ENCODE measurements around the gene AOAH. TPM values are rescaled to one million over a fixed set of nuclear protein-coding genes. Genes with fewer than 3 reads are reported as not detected.

The AOAH gene
- total RNA-seq, 1 experiment from 2014 or later: not detected

- ChIA-PET POLR2A (ENCODE audit: low non-redundant PET) (no interaction called here), CTCF (no interaction called here)
- H3K9me3 ChIP-seq (ENCODE audit: low read depth, low read length, poor library complexity, severe bottlenecking): no peaks in the 10 kb centered on the region
- peaks cover 15% of the 10 kb centered on the region for H3K27me3 ChIP-seq (replicated peaks; ENCODE audit: insufficient read depth, low read depth, low read length, poor library complexity)
- H3K4me3 ChIP-seq (ENCODE audit: low read depth, low read length, poor library complexity, severe bottlenecking): no peak overlapping the region
- intact Hi-C loops (cut with micrococcal nuclease; ENCODE audit: unreplicated experiment): no loop called here
- no peaks in the 10 kb centered on the region for H3K36me3 ChIP-seq (ENCODE audit: insufficient read depth, low read length, poor library complexity, severe bottlenecking)
- BruUV-seq (replicated peaks): no TSS peak
- DNase-seq (ENCODE audit: low spot score): no peak
- TF ChIP-seq EZH2 (IDR thresholded peaks at IDR 0.05; ENCODE audit: borderline replicate concordance, low read depth, low read length, poor library complexity, severe bottlenecking): no peak
- TF ChIP-seq, protein P1, sequence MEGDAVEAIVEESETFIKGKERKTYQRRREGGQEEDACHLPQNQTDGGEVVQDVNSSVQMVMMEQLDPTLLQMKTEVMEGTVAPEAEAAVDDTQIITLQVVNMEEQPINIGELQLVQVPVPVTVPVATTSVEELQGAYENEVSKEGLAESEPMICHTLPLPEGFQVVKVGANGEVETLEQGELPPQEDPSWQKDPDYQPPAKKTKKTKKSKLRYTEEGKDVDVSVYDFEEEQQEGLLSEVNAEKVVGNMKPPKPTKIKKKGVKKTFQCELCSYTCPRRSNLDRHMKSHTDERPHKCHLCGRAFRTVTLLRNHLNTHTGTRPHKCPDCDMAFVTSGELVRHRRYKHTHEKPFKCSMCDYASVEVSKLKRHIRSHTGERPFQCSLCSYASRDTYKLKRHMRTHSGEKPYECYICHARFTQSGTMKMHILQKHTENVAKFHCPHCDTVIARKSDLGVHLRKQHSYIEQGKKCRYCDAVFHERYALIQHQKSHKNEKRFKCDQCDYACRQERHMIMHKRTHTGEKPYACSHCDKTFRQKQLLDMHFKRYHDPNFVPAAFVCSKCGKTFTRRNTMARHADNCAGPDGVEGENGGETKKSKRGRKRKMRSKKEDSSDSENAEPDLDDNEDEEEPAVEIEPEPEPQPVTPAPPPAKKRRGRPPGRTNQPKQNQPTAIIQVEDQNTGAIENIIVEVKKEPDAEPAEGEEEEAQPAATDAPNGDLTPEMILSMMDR (conservative IDR thresholded peaks at IDR 0.05; ENCODE audit: low read depth, low read length): no peak
- no peaks in the 10 kb centered on the region for H3K4me1 ChIP-seq (ENCODE audit: insufficient read depth, low read length, poor library complexity, severe bottlenecking)
- H3K27ac ChIP-seq (ENCODE audit: low read depth, low read length, poor library complexity, severe bottlenecking): no peak overlapping the region
Measured at GRCh38 chr7:36686499-36686898, 37.8 kb downstream of the AOAH start.

DNA sequence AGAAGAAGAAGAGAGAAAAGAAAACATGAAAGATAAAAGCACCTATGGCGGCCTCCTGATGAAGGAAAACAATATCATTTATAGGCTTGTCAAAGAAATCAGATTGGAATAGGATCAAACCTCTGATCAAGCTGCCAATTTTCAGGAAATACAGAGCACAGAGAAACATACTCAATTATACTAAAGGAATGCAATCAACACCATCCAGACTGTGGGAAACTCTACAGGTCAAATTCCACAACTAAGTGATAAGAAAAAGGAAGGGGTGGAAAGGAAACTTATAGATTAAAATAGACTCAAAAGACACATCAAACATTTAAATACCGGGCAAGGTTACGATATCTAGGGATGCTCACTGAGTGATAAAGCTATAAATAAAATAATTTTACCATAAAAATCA lies 39.3 kb downstream of the AOAH start:
- intact Hi-C loops (cut with micrococcal nuclease; ENCODE audit: unreplicated experiment): no loop called here
- BruUV-seq (replicated peaks): no TSS peak
- Histone ChIP-seq H3K27me3 (replicated peaks; ENCODE audit: insufficient read depth, low read depth, low read length, poor library complexity) (peaks cover 9% of the 10 kb centered on the region), H3K9me3 (ENCODE audit: low read depth, low read length, poor library complexity, severe bottlenecking) (no peaks in the 10 kb centered on the region), H3K36me3 (ENCODE audit: insufficient read depth, low read length, poor library complexity, severe bottlenecking) (no peaks in the 10 kb centered on the region), H3K27ac (ENCODE audit: low read depth, low read length, poor library complexity, severe bottlenecking) (no peak overlapping the region), H3K4me1 (ENCODE audit: insufficient read depth, low read length, poor library complexity, severe bottlenecking) (no peaks in the 10 kb centered on the region), H3K4me3 (ENCODE audit: low read depth, low read length, poor library complexity, severe bottlenecking) (no peak overlapping the region)
- POLR2A ChIA-PET (ENCODE audit: low non-redundant PET): no interaction called here
- TF ChIP-seq, protein P1 (conservative IDR thresholded peaks at IDR 0.05; ENCODE audit: low read depth, low read length): no peak
- CTCF ChIA-PET: interaction anchor here (0.7 kb wide), 1 partner anchor 122 kb away, joined by 9 read pairs; no protein-coding TSS in a partner anchor
- DNase-seq (ENCODE audit: low spot score): no peak

DNA sequence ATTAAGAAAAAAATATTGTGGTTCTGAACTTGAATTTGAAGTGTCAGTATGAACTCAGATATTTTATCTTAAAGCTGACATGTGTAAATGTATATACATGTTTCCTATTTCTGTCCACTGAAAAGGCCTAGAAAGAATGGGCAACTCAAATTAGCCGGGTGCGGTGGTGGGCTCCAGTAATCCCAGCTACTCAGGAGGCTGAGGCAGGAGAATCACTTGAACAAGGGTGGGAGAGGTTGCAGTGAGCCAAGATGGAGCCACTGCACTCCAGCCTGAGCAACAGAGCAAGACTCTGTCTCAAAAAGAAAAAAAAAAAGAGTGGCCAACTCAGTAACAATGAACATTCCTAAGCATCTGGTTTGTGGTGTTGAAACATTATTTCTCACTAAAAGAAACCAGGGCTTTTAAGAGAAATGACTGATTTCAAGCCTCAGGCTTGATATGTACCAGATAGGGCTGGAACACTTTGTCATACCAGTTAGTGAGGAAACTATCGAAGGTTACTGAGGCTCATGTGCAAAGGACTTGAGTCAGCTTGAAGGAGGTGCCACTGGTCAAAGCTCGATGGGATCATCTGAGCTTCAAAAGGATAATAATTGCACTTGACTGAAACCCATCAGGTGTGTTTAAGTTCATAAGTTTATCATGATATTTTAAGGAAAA lies 40.5 kb downstream of the AOAH start:
- Histone ChIP-seq H3K36me3 (ENCODE audit: insufficient read depth, low read length, poor library complexity, severe bottlenecking) (no peaks in the 10 kb centered on the region), H3K27ac (ENCODE audit: low read depth, low read length, poor library complexity, severe bottlenecking) (no peak overlapping the region), H3K4me3 (ENCODE audit: low read depth, low read length, poor library complexity, severe bottlenecking) (no peak overlapping the region), H3K4me1 (ENCODE audit: insufficient read depth, low read length, poor library complexity, severe bottlenecking) (no peaks in the 10 kb centered on the region), H3K9me3 (ENCODE audit: low read depth, low read length, poor library complexity, severe bottlenecking) (no peaks in the 10 kb centered on the region), H3K27me3 (replicated peaks; ENCODE audit: insufficient read depth, low read depth, low read length, poor library complexity) (peaks cover 9% of the 10 kb centered on the region)
- TF ChIP-seq, protein P1 (conservative IDR thresholded peaks at IDR 0.05; ENCODE audit: low read depth, low read length): no peak
- TF ChIP-seq EZH2 (IDR thresholded peaks at IDR 0.05; ENCODE audit: borderline replicate concordance, low read depth, low read length, poor library complexity, severe bottlenecking): no peak
- ChIA-PET CTCF (interaction anchor here (0.7 kb wide), 1 partner anchor 123 kb away, joined by 9 read pairs; no protein-coding TSS in a partner anchor), POLR2A (ENCODE audit: low non-redundant PET) (no interaction called here)
- no peak for DNase-seq (ENCODE audit: low spot score)
- intact Hi-C loops (cut with micrococcal nuclease; ENCODE audit: unreplicated experiment): no loop called here
- BruUV-seq (replicated peaks): no TSS peak
